WI38 (cell line): Measurements from ENCODE around the gene LGALS3BP.

Source experiments
- H3K4me3 ChIP-seq: 2 replicates; pipeline ENCODE4 v1.5.1; 2011; ENCODE audit warnings: low read depth, mild to moderate bottlenecking, control low read depth, low read length
- TF ChIP-seq, protein P1 (sequence below): IDR thresholded peaks from 2 replicates; pipeline ENCODE4 v1.5.1; 2012; ENCODE audit warnings: low read depth, mild to moderate bottlenecking, control low read depth, low read length

LGALS3BP gene

DNA sequence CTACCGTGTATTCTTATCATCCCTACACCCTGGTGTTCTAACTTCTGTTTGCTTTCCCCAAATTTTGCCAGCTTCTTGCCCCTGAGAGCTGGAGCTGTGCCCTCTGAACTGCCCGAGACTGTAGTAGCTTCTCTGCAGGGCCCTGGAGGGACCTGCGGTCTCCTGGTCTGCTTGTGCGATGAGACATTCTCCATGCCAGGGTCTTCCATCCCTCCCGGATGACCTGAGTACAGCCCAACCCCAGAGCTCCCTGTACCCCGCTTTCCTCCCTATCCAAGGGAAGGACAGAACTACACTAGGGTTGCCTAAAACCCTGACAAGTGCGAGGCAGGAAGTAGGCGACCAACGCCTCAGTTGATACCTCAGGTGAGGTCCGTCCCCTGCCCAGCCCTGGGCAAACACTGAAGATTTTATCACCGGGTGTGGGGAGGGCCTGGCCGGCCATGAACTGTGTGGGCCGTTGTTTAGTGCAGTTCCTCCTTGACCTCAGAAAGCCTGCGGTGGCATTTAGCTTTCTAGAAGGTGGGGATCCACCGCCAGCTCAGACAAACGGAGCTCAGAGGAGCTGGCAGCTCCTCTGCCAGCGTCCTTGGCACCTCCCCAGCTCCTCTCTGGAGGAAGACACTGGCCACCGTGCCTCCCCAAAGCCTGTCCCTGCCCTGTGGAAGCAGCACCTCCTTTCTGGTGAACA, 16.2 kb upstream of the LGALS3BP start:
- H3K4me3 ChIP-seq, result no peak overlapping the region
- TF ChIP-seq, protein P1, sequence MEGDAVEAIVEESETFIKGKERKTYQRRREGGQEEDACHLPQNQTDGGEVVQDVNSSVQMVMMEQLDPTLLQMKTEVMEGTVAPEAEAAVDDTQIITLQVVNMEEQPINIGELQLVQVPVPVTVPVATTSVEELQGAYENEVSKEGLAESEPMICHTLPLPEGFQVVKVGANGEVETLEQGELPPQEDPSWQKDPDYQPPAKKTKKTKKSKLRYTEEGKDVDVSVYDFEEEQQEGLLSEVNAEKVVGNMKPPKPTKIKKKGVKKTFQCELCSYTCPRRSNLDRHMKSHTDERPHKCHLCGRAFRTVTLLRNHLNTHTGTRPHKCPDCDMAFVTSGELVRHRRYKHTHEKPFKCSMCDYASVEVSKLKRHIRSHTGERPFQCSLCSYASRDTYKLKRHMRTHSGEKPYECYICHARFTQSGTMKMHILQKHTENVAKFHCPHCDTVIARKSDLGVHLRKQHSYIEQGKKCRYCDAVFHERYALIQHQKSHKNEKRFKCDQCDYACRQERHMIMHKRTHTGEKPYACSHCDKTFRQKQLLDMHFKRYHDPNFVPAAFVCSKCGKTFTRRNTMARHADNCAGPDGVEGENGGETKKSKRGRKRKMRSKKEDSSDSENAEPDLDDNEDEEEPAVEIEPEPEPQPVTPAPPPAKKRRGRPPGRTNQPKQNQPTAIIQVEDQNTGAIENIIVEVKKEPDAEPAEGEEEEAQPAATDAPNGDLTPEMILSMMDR, result no peak

DNA sequence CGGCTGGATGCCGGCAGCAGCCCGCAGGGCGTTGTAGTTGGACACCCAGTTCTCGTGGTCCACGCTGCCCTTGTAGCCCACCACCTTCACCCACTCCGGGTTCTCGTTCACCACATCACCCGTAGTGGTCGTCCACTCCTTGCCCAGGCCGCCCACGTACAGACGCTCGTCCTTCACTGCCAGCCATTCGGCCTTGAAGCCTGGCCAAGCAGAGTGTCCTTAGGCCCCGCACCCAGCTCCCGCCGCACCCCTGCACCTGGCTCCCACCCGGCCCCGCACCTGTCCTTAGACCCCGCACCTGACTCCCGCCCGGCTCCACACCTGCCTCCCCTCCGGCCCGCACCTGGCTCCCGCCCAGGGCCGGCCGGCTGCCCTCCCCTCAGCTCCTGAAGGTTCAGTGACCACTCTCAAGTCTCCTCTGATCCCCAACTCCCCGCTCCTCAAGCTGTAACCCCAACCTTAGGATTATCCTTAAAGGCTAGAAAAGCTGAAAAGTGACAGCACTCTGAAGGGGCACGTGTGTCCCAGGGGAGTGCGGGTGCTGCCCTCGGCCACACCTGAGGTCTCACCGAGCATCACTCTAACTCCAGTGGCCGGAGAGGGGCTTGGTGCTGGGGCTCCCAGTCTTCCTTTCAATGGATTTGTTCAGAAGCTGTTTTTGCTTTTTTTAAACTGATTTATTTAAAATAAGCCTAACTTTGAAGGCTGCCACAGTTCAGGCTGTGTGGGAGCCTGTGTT, 15.5 kb upstream of the LGALS3BP start:
- H3K4me3 ChIP-seq, result no peak overlapping the region
- TF ChIP-seq, protein P1, result no peak

DNA sequence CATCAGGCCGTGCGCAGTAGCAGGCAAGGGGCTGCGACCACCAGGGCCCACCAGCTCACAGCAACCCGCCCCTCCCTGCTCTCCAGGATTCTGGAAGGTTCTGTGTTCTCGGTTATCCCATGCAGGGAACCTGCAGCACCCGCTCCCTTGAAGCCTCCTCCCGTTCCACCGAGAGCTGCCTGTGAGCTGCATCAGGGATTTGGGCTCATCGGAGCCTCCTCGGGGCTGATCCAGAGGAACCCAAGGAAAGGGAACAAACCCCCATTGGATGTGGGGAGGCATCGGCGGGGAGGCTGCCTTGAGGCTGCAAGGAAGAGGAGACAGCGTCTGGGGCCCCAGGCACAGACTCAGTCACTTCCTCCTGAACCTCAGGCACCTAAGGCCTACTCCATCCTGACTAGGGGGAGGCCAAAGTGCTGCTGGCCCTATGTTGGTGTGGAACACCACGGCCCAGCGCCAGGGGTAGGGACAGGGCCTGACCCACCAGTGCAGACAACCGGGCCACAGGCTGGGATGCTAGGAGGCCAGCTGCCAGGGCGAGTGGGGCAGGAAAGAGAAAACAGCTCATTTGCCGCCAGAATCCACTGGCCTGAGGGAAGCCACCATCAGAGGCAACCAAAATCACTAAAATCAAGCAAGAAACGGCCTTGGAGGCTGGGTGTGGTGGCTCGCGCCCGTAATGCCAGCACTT, 14.4 kb upstream of the LGALS3BP start:
- TF ChIP-seq, protein P1, result no peak
- no peak overlapping the region for H3K4me3 ChIP-seq

DNA sequence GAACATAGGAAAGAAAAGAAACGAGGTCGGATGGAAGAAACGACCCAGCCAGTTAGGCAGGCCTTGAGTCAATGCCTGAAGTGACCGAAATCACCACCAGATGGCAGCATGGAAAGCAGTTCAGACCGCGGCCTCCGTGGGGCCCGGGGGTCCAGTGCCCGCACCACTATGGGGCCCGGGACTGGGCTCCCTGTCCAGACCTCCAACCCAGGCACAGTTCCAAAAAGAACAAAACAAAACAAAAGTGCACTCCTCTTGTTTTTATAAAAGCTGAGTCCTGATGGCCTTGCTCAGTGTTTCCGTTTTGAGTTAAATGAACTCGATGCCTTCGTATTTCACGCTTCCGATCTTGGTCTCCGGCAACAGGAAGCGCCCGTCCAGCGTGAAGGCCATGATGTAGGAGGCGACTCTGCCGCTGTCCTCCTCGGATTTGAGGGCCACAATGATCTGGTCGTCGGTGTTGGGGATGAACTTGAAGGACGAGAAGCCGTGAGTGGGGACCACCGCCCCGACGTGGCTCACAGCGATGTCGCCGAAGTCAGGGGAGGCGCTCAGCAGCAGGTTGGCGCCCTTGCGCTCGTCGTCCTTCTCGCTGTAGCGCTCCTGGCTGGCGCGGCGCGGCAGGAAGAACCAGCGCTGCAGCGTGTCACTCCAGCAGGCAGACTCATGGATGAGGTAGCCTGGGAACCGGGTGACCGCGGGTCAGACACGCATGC, 13.7 kb upstream of the LGALS3BP start:
- H3K4me3 ChIP-seq, result no peak overlapping the region
- TF ChIP-seq, protein P1, result peak; percentile 77

DNA sequence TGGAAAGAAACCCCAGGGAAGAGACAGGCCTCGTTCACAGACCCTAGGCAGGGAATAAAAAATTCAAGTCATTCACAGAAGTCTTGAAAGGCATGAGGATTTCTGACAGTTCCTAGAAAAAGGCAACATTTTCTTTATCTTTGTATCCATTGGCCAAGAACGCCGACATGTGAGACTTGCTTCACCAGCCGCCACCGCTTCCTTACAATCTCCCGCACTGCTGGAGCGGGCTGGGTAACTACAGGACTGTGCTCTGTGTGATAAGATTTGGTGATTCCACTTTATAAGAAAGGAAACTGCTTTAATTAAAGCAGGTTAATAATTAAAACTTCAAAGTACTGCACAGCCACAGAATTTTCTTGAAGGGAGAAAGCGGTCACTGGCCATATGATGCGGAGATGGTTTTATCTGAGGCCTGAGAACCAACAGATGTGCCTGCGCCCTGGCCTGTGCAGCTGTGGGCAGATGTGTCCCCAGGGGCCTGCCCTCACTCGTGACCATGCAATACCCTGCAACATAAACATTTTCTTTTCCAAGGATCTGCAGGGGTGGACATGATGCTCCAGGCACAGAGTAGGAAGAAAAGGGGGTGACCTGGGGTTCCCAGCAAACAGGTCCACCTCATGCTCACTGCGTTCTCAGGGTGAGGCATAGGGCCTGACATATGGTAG, 13.0 kb upstream of the LGALS3BP start:
- H3K4me3 ChIP-seq, result no peak overlapping the region
- TF ChIP-seq, protein P1, result no peak

DNA sequence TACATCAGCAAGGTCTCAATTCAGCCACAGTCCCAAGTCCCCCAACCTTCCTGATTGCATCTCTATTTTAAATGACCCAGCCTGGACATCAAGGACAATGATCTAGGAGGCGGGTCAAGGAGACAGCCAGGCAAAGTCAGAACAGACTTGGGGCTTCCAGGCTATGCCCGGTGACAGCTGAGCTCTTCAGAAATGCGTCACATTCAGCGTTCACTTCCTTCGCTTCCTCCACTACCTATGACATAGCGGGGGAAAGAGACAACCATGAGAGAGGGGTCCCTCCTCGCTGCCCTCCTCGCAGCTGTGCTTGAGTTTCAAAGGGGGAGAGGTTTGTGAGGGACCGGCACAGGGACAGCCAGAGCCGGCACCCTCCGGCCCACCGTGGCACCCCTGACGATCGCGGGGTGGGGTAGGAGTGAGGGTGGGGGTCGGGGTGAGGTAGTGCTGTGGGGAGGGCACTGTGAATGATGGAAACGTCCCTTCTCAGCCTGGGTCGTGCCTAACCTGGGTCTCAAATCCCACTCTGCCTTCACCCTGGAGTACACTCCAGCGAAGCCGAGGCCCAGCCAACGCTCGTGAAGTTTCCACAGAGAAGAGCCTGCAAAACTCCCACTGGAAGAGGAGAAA, 12.3 kb upstream of the LGALS3BP start:
- TF ChIP-seq, protein P1, result no peak
- H3K4me3 ChIP-seq, result no peak overlapping the region
